ENCODE data around the gene GKN1.

The GKN1 gene

DNA sequence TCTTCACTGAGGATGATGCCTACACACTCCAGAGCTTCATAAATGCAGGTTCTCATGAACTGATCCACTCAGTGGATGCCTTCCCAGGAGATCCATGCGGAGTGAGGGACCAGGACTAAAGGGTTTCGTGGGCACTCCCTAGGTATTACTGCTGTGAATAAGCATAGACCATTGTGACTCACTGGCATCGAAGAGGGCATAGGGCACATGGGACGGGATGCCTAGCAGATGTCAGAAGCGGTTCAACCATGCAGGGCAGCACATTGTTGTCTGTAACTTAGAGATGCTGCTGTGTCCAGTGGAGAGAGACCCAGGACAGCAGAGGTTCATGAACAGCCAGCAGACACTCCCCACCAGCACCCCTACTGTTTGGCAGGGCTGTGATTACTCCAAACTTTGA lies 39.0 kb upstream of the GKN1 start:
- no peak overlapping the region for H3K4me3 ChIP-seq (ENCODE audit: low read depth, low read length)
- TF ChIP-seq CTCF (IDR thresholded peaks at IDR 0.05; ENCODE audit: low read depth, low read length), result no peak

GRCh38 chr2:68936427-68936826 lies 38.0 kb upstream of the GKN1 start:
- no peak for TF ChIP-seq CTCF (IDR thresholded peaks at IDR 0.05; ENCODE audit: low read depth, low read length)
- H3K4me3 ChIP-seq (ENCODE audit: low read depth, low read length), result no peak overlapping the region

- no peak for TF ChIP-seq CTCF (IDR thresholded peaks at IDR 0.05; ENCODE audit: low read depth, low read length)
- no peak overlapping the region for H3K4me3 ChIP-seq (ENCODE audit: low read depth, low read length)
These were observed 37.5 kb upstream of the GKN1 start for GRCh38 chr2:68936889-68937288.

DNA sequence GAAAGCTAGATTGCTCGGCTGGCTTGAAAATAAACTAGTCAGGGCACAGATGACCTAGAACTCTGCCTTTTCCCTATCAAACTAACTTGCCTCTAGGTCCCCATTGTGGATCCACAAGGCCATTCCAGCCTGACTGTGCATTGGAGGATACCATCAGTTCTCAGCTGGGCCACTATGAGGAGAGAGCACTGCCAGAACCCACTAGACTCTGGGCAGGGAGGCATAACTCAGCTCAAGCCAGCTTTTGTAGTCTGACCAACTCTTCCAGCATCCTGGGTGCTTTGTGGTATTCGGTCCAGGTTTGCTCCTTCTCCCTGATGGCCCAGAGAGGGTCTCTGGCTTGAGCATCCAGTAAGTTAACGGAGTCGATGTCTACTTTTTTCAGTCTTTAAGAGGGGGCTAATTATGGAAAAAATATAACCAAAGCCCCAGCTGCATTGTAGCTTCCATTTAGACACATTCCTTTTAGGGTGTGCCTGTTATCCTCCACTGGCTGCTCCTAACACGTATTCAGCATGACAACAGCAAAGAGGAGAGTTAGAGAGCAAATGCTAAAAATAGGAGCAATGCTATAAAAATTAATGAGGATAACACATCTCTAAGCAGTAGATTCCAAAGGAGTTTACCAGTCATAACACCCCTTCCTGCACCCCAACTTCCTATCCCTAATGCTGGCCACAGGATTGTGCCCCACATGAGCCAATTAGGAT lies 36.9 kb upstream of the GKN1 start:
- no peak overlapping the region for H3K4me3 ChIP-seq (ENCODE audit: low read depth, low read length)
- no peak for TF ChIP-seq CTCF (IDR thresholded peaks at IDR 0.05; ENCODE audit: low read depth, low read length)

- no peak for TF ChIP-seq CTCF (IDR thresholded peaks at IDR 0.05; ENCODE audit: low read depth, low read length)
- no peak overlapping the region for H3K4me3 ChIP-seq (ENCODE audit: low read depth, low read length)
These were observed 35.5 kb upstream of the GKN1 start for GRCh38 chr2:68938938-68939337.

GRCh38 chr2:68939962-68940361 lies 34.5 kb upstream of the GKN1 start:
- no peak overlapping the region for H3K4me3 ChIP-seq (ENCODE audit: low read depth, low read length)
- TF ChIP-seq CTCF (IDR thresholded peaks at IDR 0.05; ENCODE audit: low read depth, low read length), result no peak

- TF ChIP-seq CTCF (IDR thresholded peaks at IDR 0.05; ENCODE audit: low read depth, low read length), result no peak
- H3K4me3 ChIP-seq (ENCODE audit: low read depth, low read length), result no peak overlapping the region
These were observed 34.1 kb upstream of the GKN1 start for GRCh38 chr2:68940369-68940768.
